ENCODE measurements around the gene SHMT2. TPM values are rescaled to one million over a fixed set of nuclear protein-coding genes. Genes with fewer than 3 reads are reported as not detected.

SHMT2 gene
- polyA plus RNA-seq, 3 donors, result 69.1 to 86.6 (median 77.3) TPM

GRCh38 chr12:57234233-57234570 lies 4.7 kb downstream of the SHMT2 start:
- no peak for DNase-seq (ENCODE audit: extremely low read depth in 1 of 11, low read depth in 9 of 11, low spot score in 4 of 11)

GRCh38 chr12:57234571-57235016 lies 5.1 kb downstream of the SHMT2 start:
- DNase-seq (ENCODE audit: extremely low read depth in 1 of 11, low read depth in 9 of 11, low spot score in 4 of 11), result no peak

- peak in 2 of 11 donors; percentile 54 to 63 for DNase-seq (ENCODE audit: extremely low read depth in 1 of 11, low read depth in 9 of 11, low spot score in 4 of 11)
Measured at GRCh38 chr12:57235017-57235727, 5.7 kb downstream of the SHMT2 start.

GRCh38 chr12:57235728-57236131 lies 6.2 kb downstream of the SHMT2 start:
- DNase-seq (ENCODE audit: extremely low read depth in 1 of 11, low read depth in 9 of 11, low spot score in 4 of 11), result no peak

GRCh38 chr12:57236201-57236924 lies 6.9 kb downstream of the SHMT2 start:
- DNase-seq (ENCODE audit: extremely low read depth in 1 of 11, low read depth in 9 of 11, low spot score in 4 of 11), result no peak

- no peak for DNase-seq (ENCODE audit: extremely low read depth in 1 of 11, low read depth in 9 of 11, low spot score in 4 of 11)
Measured at GRCh38 chr12:57236925-57237595, 7.5 kb downstream of the SHMT2 start.

GRCh38 chr12:57237596-57237931 lies 8.1 kb downstream of the SHMT2 start:
- no peak for DNase-seq (ENCODE audit: extremely low read depth in 1 of 11, low read depth in 9 of 11, low spot score in 4 of 11)

GRCh38 chr12:57237932-57238853 lies 8.7 kb downstream of the SHMT2 start:
- DNase-seq (ENCODE audit: extremely low read depth in 1 of 11, low read depth in 9 of 11, low spot score in 4 of 11), result no peak

GRCh38 chr12:57238854-57239554 lies 9.5 kb downstream of the SHMT2 start:
- DNase-seq (ENCODE audit: extremely low read depth in 1 of 11, low read depth in 9 of 11, low spot score in 4 of 11), result peak in 9 of 11 donors; percentile 59 to 85 (median 73)

GRCh38 chr12:57239587-57240065 lies 10.1 kb downstream of the SHMT2 start:
- no peak for DNase-seq (ENCODE audit: extremely low read depth in 1 of 11, low read depth in 9 of 11, low spot score in 4 of 11)

GRCh38 chr12:57240066-57240921 lies 10.8 kb downstream of the SHMT2 start:
- DNase-seq (ENCODE audit: extremely low read depth in 1 of 11, low read depth in 9 of 11, low spot score in 4 of 11), result no peak

- DNase-seq (ENCODE audit: extremely low read depth in 1 of 11, low read depth in 9 of 11, low spot score in 4 of 11), result no peak
Measured at GRCh38 chr12:57240926-57241401, 11.5 kb downstream of the SHMT2 start.

- no peak for DNase-seq (ENCODE audit: extremely low read depth in 1 of 11, low read depth in 9 of 11, low spot score in 4 of 11)
Measured at GRCh38 chr12:57241402-57242310, 12.1 kb downstream of the SHMT2 start.

- DNase-seq (ENCODE audit: extremely low read depth in 1 of 11, low read depth in 9 of 11, low spot score in 4 of 11), result no peak
Measured at GRCh38 chr12:57242329-57242690, 12.8 kb downstream of the SHMT2 start.

GRCh38 chr12:57242691-57243454 lies 13.4 kb downstream of the SHMT2 start:
- DNase-seq (ENCODE audit: extremely low read depth in 1 of 11, low read depth in 9 of 11, low spot score in 4 of 11), result peak in 7 of 11 donors; percentile 64 to 87 (median 75)
